ENCODE results near the gene SMG6. TPM values are rescaled to one million over a fixed set of nuclear protein-coding genes. Genes with fewer than 3 reads are reported as not detected.

SMG6 gene
- total RNA-seq, 1 donor from 2014 or later = 34.7 TPM

- Histone ChIP-seq H3K4me3 (ENCODE audit: low read depth, low read length) (no peak overlapping the region), H3K27me3 (ENCODE audit: control insufficient read depth, insufficient read depth, low read length) (peaks cover 10% of the 10 kb centered on the region), H3K36me3 (ENCODE audit: control insufficient read depth, insufficient read depth, low read length) (peaks cover 3% of the 10 kb centered on the region)
- DNase-seq (ENCODE audit: low read depth) = no peak
- TF ChIP-seq CTCF (IDR thresholded peaks at IDR 0.05; ENCODE audit: insufficient read depth, low read length, poor library complexity, severe bottlenecking) = no peak
These were observed 240.9 kb downstream of the SMG6 start for GRCh38 chr17:2062571-2063183.

- Histone ChIP-seq H3K36me3 (ENCODE audit: control insufficient read depth, insufficient read depth, low read length) (peaks cover 3% of the 10 kb centered on the region), H3K4me3 (ENCODE audit: low read depth, low read length) (no peak overlapping the region), H3K27me3 (ENCODE audit: control insufficient read depth, insufficient read depth, low read length) (peaks cover 14% of the 10 kb centered on the region)
- TF ChIP-seq CTCF (IDR thresholded peaks at IDR 0.05; ENCODE audit: insufficient read depth, low read length, poor library complexity, severe bottlenecking) = no peak
- DNase-seq (ENCODE audit: low read depth) = no peak
These were observed 242.1 kb downstream of the SMG6 start for GRCh38 chr17:2061441-2061958.

- no peak for DNase-seq (ENCODE audit: low read depth)
- TF ChIP-seq CTCF (IDR thresholded peaks at IDR 0.05; ENCODE audit: insufficient read depth, low read length, poor library complexity, severe bottlenecking) = no peak
- Histone ChIP-seq H3K27me3 (ENCODE audit: control insufficient read depth, insufficient read depth, low read length) (peaks cover 18% of the 10 kb centered on the region), H3K4me3 (ENCODE audit: low read depth, low read length) (no peak overlapping the region), H3K36me3 (ENCODE audit: control insufficient read depth, insufficient read depth, low read length) (peaks cover 3% of the 10 kb centered on the region)
These were observed 242.7 kb downstream of the SMG6 start for GRCh38 chr17:2060681-2061440.

GRCh38 chr17:2060385-2060658 lies 243.3 kb downstream of the SMG6 start:
- DNase-seq (ENCODE audit: low read depth) = no peak
- no peak for TF ChIP-seq CTCF (IDR thresholded peaks at IDR 0.05; ENCODE audit: insufficient read depth, low read length, poor library complexity, severe bottlenecking)
- no peak overlapping the region for H3K4me3 ChIP-seq (ENCODE audit: low read depth, low read length)
- peaks cover 18% of the 10 kb centered on the region for H3K27me3 ChIP-seq (ENCODE audit: control insufficient read depth, insufficient read depth, low read length)
- H3K36me3 ChIP-seq (ENCODE audit: control insufficient read depth, insufficient read depth, low read length) = peaks cover 3% of the 10 kb centered on the region

GRCh38 chr17:2059547-2060384 lies 243.8 kb downstream of the SMG6 start:
- DNase-seq (ENCODE audit: low read depth) = no peak
- TF ChIP-seq CTCF (IDR thresholded peaks at IDR 0.05; ENCODE audit: insufficient read depth, low read length, poor library complexity, severe bottlenecking) = no peak
- H3K36me3 ChIP-seq (ENCODE audit: control insufficient read depth, insufficient read depth, low read length) = peaks cover 3% of the 10 kb centered on the region
- peaks cover 18% of the 10 kb centered on the region for H3K27me3 ChIP-seq (ENCODE audit: control insufficient read depth, insufficient read depth, low read length)
- H3K4me3 ChIP-seq (ENCODE audit: low read depth, low read length) = no peak overlapping the region

Measured in kidney epithelial cell (primary cell).